NT2/D1 (cell line): ENCODE results near the gene AGAP1.

Experiments used
- SUZ12 ChIP-seq: IDR thresholded peaks from 2 replicates; pipeline ENCODE4 v1.6.1; 2011; ENCODE audit not compliant: insufficient read length, insufficient read depth; ENCODE audit errors: extremely low read depth
- YY1 ChIP-seq: IDR thresholded peaks from 2 replicates; pipeline ENCODE4 v1.6.1; 2011; ENCODE audit not compliant: insufficient read length, insufficient read depth

GRCh38 chr2:235709124-235709813 is 215.4 kb downstream of the AGAP1 start:
- no peak for TF ChIP-seq YY1
- no peak for TF ChIP-seq SUZ12
